PC-9 (cell line): ENCODE data around the gene GAS5.

ENCODE experiments used
- EZH2 ChIP-seq: fragments of 200-600 bp; sonication (generic); IDR thresholded peaks from 2 replicates; pipeline ENCODE4 v1.8.0; 2017; ENCODE audit warnings: antibody characterized with exemption, low read depth
- TF ChIP-seq, protein P1 (sequence below): fragments of 200-600 bp; sonication (generic); conservative IDR thresholded peaks from 2 replicates; pipeline ENCODE4 v1.6.1; 2017; ENCODE audit warnings: mixed run types, antibody characterized with exemption, mild to moderate bottlenecking, moderate library complexity

DNA sequence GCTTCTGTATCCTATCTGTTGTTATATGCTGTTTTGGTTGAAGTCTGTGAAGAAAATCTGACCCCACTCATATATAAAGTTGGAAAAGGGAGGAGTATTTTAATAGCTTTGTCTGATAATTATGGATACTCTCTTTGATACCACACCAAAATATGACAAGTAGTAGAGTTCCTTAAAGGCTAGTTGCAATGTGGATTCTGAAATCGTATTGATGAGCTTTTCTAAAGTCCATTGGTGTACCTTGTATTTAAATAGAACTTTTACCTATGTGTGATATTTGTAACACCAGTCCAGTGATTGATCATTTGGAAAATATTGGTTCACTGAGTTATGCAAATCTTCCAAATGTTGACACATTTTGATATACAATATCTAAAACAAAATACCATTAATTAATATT is 7.7 kb downstream of the GAS5 start:
- TF ChIP-seq, protein P1, sequence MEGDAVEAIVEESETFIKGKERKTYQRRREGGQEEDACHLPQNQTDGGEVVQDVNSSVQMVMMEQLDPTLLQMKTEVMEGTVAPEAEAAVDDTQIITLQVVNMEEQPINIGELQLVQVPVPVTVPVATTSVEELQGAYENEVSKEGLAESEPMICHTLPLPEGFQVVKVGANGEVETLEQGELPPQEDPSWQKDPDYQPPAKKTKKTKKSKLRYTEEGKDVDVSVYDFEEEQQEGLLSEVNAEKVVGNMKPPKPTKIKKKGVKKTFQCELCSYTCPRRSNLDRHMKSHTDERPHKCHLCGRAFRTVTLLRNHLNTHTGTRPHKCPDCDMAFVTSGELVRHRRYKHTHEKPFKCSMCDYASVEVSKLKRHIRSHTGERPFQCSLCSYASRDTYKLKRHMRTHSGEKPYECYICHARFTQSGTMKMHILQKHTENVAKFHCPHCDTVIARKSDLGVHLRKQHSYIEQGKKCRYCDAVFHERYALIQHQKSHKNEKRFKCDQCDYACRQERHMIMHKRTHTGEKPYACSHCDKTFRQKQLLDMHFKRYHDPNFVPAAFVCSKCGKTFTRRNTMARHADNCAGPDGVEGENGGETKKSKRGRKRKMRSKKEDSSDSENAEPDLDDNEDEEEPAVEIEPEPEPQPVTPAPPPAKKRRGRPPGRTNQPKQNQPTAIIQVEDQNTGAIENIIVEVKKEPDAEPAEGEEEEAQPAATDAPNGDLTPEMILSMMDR = no peak
- TF ChIP-seq EZH2 = no peak
